Upper lobe of left lung (tissue), 4 donors: ENCODE results near the gene CDS2.

Experiments
- CTCF ChIP-seq, 6 experiments: fragments of 450-650 bp in 4 of 6; fragments of 200-600 bp in 2 of 6; sonication (generic) in 2 of 6; IDR thresholded peaks; one replicate each; pipeline ENCODE4 v1.5.1; 2016 to 2019; ENCODE audit warnings: antibody characterized with exemption in 6 of 6
- POLR2A ChIP-seq, 4 donors: fragments of 450-650 bp; IDR thresholded peaks; one replicate each; pipeline ENCODE4 v1.5.1; 2016 to 2017; ENCODE audit warnings: antibody characterized with exemption in 4 of 4, mild to moderate bottlenecking in 2 of 4

GRCh38 chr20:5113615-5113986 is 13.2 kb upstream of the CDS2 start:
- TF ChIP-seq CTCF (IDR thresholded peaks at IDR 0.05) (no peak), POLR2A (IDR thresholded peaks at IDR 0.05) (no peak)
